Sigmoid colon (tissue), 7 donors: ENCODE measurements around the gene RPL10. TPM values are rescaled to one million over a fixed set of nuclear protein-coding genes. Genes with fewer than 3 reads are reported as not detected.

Experiments used
- DNase-seq: peaks from one replicate; pipeline ENCODE4 v3.0.0-alpha.2; 2019
- H3K27ac ChIP-seq, 4 donors: fragments of 200-600 bp; sonication (generic); one replicate each; pipeline ENCODE4 v1.5.1; 2016 to 2019; ENCODE audit warnings: mild to moderate bottlenecking in 1 of 4
- H3K27me3 ChIP-seq, 3 donors: fragments of 200-600 bp; sonication (generic); one replicate each; pipeline ENCODE4 v1.5.1; 2019; ENCODE audit warnings: mild to moderate bottlenecking in 1 of 3
- H3K36me3 ChIP-seq, 4 donors: fragments of 200-600 bp; sonication (generic); one replicate each; pipeline ENCODE4 v1.5.1; 2016 to 2019
- H3K4me1 ChIP-seq, 4 donors: fragments of 200-600 bp; sonication (generic); one replicate each; pipeline ENCODE4 v1.5.1; 2017 to 2019
- H3K4me3 ChIP-seq, 4 donors: fragments of 200-600 bp; sonication (generic); one replicate each; pipeline ENCODE4 v1.5.1; 2017 to 2019; ENCODE audit warnings: mild to moderate bottlenecking in 2 of 4, moderate library complexity in 1 of 4
- H3K9me3 ChIP-seq, 4 donors: fragments of 200-600 bp in 3 of 4; sonication (generic) in 3 of 4; one replicate each; pipeline versions ENCODE4 v1.5.1 to v1.6.1; 2013 to 2019
- EP300 ChIP-seq, 4 donors: sonication (generic); formaldehyde crosslinking; IDR thresholded peaks; one replicate each; pipeline ENCODE4 v1.6.1; 2017; ENCODE audit warnings: antibody characterized with exemption in 4 of 4
- POLR2A ChIP-seq, 2 donors: fragments of 450-650 bp; IDR thresholded peaks; one replicate each; pipeline ENCODE4 v1.6.1; 2016; ENCODE audit warnings: antibody characterized with exemption in 2 of 2, mild to moderate bottlenecking in 2 of 2, moderate library complexity in 2 of 2
- POLR2AphosphoS5 ChIP-seq, 4 donors: sonication (generic); formaldehyde crosslinking; IDR thresholded peaks; one replicate each; pipeline ENCODE4 v1.6.1; 2017; ENCODE audit warnings: antibody characterized with exemption in 4 of 4
- WGBS, 2 donors: extraction: QIAGEN DNeasy Blood & Tissue Kit; methylation state at CpG; one replicate each; pipeline ENCODE4 v1.1.7; 2013; 5-methylcytosine and 5-hydroxymethylcytosine counted together
- intact Hi-C: fragments of 100-400 bp; cut with DNase I; formaldehyde crosslinking; loops from one replicate; pipeline ENCODE4 v1.15.1; 2023
- polyA plus RNA-seq, 3 donors: library from polyadenylated mRNA; stranded (reverse); fragments of 200-250 nt; gene quantifications; one replicate each; pipeline ENCODE4 v1.2.3, GENCODE V29; 2013
- total RNA-seq, 4 donors: library from RNA; depleted of rRNA; stranded (reverse); fragments of >200 nt; gene quantifications; one replicate each; pipeline ENCODE4 v1.1.0, GENCODE V29; 2016
- TF ChIP-seq, protein P1 (sequence below), 4 experiments: fragments of 450-650 bp in 3 of 4; fragments of 200-600 bp in 1 of 4; IDR thresholded peaks; one replicate each; pipeline ENCODE4 v1.5.1; 2016 to 2019; ENCODE audit warnings: antibody characterized with exemption in 4 of 4, mild to moderate bottlenecking in 3 of 4, moderate library complexity in 2 of 4
- donor health status: healthy with polysubstance abuse.
- donor health status: Bipolar disorder and iron deficiency.
- donor health status: healthy.

The RPL10 gene
- total and polyA plus RNA-seq, 7 donors, result 3,138 to 8,651 (median 5,003) TPM

DNA sequence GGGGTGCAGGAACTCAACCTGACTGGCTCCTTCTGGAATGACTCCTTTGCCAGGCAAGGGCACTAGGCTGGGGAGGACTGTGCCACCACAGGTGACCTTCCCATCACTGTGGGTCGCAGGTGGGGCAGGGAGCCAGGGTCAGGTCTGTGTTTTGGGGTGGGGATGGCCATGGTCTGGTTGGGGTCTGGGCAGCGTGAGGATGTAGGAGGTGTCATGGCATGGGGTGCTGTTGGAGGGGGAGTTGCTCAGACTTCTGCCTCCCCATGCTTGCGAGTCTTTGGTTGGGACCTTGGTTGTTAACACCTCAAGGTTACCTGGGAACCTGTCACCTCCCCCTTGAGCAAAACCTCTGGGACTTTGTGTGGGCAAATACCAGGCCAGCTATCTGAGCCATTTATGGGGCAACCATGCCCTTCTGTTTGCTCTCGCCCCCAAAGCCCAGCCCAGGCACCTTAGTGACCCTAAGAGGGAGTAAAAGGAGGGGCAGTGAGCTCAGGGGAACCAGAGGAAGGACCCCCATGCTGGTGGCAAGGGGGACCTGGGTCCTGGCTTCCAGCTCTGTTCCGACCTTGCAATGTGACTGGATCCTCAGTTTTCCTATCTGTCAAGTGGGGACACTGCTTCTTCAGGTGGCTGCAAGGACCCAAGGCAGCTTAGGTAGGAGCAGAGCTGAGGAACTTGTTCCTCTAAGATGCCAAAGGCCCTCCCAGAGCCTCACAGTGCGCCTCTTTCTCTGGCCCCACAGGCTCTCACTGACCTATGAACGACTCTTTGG is 36.4 kb downstream of the RPL10 start:
- DNase-seq, result no peak
- no peak for TF ChIP-seq POLR2A (IDR thresholded peaks at IDR 0.05)
- no peak for TF ChIP-seq EP300 (IDR thresholded peaks at IDR 0.05)
- TF ChIP-seq, protein P1, sequence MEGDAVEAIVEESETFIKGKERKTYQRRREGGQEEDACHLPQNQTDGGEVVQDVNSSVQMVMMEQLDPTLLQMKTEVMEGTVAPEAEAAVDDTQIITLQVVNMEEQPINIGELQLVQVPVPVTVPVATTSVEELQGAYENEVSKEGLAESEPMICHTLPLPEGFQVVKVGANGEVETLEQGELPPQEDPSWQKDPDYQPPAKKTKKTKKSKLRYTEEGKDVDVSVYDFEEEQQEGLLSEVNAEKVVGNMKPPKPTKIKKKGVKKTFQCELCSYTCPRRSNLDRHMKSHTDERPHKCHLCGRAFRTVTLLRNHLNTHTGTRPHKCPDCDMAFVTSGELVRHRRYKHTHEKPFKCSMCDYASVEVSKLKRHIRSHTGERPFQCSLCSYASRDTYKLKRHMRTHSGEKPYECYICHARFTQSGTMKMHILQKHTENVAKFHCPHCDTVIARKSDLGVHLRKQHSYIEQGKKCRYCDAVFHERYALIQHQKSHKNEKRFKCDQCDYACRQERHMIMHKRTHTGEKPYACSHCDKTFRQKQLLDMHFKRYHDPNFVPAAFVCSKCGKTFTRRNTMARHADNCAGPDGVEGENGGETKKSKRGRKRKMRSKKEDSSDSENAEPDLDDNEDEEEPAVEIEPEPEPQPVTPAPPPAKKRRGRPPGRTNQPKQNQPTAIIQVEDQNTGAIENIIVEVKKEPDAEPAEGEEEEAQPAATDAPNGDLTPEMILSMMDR (IDR thresholded peaks at IDR 0.05), result no peak
- no peak for TF ChIP-seq POLR2AphosphoS5 (IDR thresholded peaks at IDR 0.05)
- Histone ChIP-seq H3K4me3 (no peak overlapping the region), H3K4me1 (peaks cover 0 to 38% (median 22%) of the 10 kb centered on the region in 4 donors), H3K27me3 (no peaks in the 10 kb centered on the region), H3K36me3 (peaks cover 0 to 40% (median 0%) of the 10 kb centered on the region in 4 donors), H3K9me3 (no peaks in the 10 kb centered on the region), H3K27ac (no peak overlapping the region)
- 93 to 94% methylated on average over 7 of the region's 7 CpGs for WGBS, 2 donors
- intact Hi-C loops, result loop anchor here (5.0 kb wide), 1 partner anchor 53 kb away; the partner anchor contains the start of gene UBL4A

DNA sequence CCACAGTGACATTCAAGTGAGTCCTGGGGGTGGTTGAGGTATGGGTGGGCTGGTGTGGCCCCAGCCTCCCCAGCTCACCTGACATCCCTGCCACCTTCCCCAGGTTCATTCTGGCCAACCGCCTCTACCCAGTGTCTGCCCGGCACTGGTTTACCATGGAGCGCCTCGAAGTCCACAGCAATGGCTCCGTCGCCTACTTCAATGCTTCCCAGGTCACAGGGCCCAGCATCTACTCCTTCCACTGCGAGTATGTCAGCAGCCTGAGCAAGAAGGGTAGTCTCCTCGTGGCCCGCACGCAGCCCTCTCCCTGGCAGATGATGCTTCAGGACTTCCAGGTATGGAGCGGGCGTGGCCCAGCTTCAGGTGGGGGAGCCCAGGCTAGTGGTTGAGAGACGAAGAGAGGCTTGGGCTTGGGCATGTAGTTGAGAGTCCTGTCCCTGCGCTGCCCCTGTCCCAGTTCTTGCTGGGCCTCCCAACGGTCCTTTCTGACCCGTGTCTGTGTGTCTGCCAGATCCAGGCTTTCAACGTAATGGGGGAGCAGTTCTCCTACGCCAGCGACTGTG is 37.1 kb downstream of the RPL10 start:
- H3K36me3 ChIP-seq, result peaks cover 0 to 44% (median 2%) of the 10 kb centered on the region in 4 donors
- TF ChIP-seq POLR2AphosphoS5 (IDR thresholded peaks at IDR 0.05) (no peak), EP300 (IDR thresholded peaks at IDR 0.05) (no peak), POLR2A (IDR thresholded peaks at IDR 0.05) (no peak)
- TF ChIP-seq, protein P1 (IDR thresholded peaks at IDR 0.05), result no peak
- intact Hi-C loops, result loop anchor here (5.0 kb wide), 1 partner anchor 52 kb away; the partner anchor contains the start of gene UBL4A
- H3K27ac ChIP-seq, result no peak overlapping the region
- no peaks in the 10 kb centered on the region for H3K27me3 ChIP-seq
- 95 to 96% methylated on average over 19 of the region's 19 CpGs for whole genome bisulfite sequencing, 2 donors
- DNase-seq, result no peak
- peaks cover 0 to 32% (median 17%) of the 10 kb centered on the region in 4 donors for H3K4me1 ChIP-seq
- H3K9me3 ChIP-seq, result no peaks in the 10 kb centered on the region
- no peak overlapping the region for H3K4me3 ChIP-seq

DNA sequence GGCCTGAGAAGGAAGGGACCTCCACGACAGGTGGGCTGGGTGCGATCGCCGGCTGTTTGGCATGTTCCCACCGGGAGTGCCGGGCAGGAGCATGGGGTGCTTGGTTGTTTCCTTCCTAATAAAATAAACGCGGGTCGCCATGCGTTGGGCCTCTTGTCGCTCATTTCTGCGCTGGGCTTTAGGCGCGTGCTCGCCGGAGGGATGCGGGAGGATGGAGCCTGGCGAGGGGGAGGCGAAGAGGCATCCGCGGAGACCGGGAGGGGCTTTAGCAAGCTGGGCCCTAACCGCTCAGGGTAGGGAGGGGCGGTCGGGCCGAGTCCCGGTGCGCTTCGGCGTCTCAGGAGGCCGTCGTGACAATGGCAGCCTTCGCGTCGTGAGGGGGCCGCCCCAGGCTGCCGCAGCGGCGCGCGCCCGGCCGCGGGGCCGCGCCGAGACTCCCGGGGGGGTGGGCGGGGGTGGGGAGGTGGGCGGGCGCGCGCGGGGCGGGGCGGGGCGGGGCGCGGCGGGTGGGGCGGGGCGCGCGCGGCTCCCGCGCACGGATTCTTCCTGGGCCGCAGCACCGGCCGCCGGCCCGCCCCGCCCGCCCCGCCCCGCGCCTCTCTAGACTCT is 38.3 kb downstream of the RPL10 start:
- no peaks in the 10 kb centered on the region for H3K9me3 ChIP-seq
- intact Hi-C loops, result loop anchor here (5.0 kb wide), 1 partner anchor 51 kb away; the partner anchor contains the start of gene UBL4A
- TF ChIP-seq POLR2A (IDR thresholded peaks at IDR 0.05) (no peak), EP300 (IDR thresholded peaks at IDR 0.05) (no peak), POLR2AphosphoS5 (IDR thresholded peaks at IDR 0.05) (no peak)
- TF ChIP-seq, protein P1 (IDR thresholded peaks at IDR 0.05), result no peak
- peaks cover 0 to 26% (median 13%) of the 10 kb centered on the region in 4 donors for H3K4me1 ChIP-seq
- DNase-seq, result peak; percentile 74
- peaks cover 0 to 54% (median 11%) of the 10 kb centered on the region in 4 donors for H3K36me3 ChIP-seq
- peak overlapping the region; percentile 5 to 76 (median 70) for H3K4me3 ChIP-seq
- H3K27me3 ChIP-seq, result no peaks in the 10 kb centered on the region
- WGBS, 2 donors, result 4 to 9% methylated on average over 55 to 64 of the region's 78 CpGs
- peak overlapping the region; percentile 85 to 93 (median 88) for H3K27ac ChIP-seq

DNA sequence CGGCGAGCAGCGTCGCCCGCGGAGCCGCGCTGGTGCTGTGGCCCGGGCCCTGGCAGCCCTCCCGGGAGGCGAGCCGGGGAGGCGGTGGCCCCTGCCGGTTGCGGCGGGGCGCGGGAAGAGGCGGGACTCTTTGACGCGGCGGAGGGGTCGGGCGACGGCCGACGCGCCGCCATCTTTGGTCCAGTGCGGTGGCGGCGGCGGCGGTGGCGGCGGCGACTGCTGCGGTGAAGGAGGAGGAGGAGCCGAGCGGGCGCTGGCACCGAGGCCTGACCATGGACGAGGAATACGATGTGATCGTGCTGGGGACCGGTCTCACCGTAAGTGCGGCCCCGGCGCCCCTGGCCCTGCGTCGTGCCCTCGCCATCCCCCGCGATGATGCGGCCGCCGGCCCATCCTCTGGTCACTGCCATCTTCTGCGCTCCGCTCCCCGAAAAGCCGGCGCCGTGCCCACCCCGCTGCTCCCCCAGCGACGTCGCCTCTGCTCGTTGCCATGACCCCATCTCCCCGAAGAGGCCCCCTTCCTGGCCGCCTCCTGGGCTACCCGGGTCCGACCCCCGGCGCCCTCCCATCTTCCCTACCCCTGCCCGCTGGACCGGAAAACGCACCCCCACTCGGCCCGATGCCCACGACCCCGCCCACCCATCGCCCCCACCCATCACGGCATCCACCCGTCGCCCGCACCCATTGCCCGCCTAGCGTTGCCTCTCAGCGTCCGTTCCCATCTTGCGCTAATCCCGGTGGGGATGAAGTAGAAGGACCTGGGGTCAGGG is 39.0 kb downstream of the RPL10 start, which contains the start of gene GDI1:
Gene GDI1, plus strand, starts transcription at position 172 of the 770 bp plus-strand sequence. Its CDS starts 101 bp downstream, at position 273.
- WGBS, 2 donors, result 0 to 1% methylated on average over 93 of the region's 93 CpGs
- H3K36me3 ChIP-seq, result peaks cover 0 to 55% (median 14%) of the 10 kb centered on the region in 4 donors

More for the DNA sequence above, 39.0 kb downstream of the RPL10 start, which contains the start of gene GDI1:
- H3K4me1 ChIP-seq, result peaks cover 0 to 26% (median 13%) of the 10 kb centered on the region in 4 donors
- H3K9me3 ChIP-seq, result no peaks in the 10 kb centered on the region
- intact Hi-C loops, result loop anchor here (5.0 kb wide), 1 partner anchor 50 kb away; the partner anchor contains the start of gene UBL4A
- peak; percentile 82 for DNase-seq
- H3K27ac ChIP-seq, result peak within 1 kb of the TSS; percentile 85 to 93 (median 88)
- H3K27me3 ChIP-seq, result no peaks in the 10 kb centered on the region
- peak within 1 kb of the TSS; percentile 48 to 76 (median 70) for H3K4me3 ChIP-seq
- peak; percentile 66 to 90 (median 84) for TF ChIP-seq POLR2AphosphoS5 (IDR thresholded peaks at IDR 0.05)
- TF ChIP-seq POLR2A (IDR thresholded peaks at IDR 0.05), result peak; percentile 30 to 35
- no peak for TF ChIP-seq EP300 (IDR thresholded peaks at IDR 0.05)
